NCI-H748 treated with DMSO at 0.1 percent for 48 hours (cell line): ENCODE data around the gene HOXB2.

Experiments
- DNase-seq: peaks from one replicate; lab custom pipeline; 2025; lab: John Stamatoyannopoulos, UW

The HOXB2 gene

DNA sequence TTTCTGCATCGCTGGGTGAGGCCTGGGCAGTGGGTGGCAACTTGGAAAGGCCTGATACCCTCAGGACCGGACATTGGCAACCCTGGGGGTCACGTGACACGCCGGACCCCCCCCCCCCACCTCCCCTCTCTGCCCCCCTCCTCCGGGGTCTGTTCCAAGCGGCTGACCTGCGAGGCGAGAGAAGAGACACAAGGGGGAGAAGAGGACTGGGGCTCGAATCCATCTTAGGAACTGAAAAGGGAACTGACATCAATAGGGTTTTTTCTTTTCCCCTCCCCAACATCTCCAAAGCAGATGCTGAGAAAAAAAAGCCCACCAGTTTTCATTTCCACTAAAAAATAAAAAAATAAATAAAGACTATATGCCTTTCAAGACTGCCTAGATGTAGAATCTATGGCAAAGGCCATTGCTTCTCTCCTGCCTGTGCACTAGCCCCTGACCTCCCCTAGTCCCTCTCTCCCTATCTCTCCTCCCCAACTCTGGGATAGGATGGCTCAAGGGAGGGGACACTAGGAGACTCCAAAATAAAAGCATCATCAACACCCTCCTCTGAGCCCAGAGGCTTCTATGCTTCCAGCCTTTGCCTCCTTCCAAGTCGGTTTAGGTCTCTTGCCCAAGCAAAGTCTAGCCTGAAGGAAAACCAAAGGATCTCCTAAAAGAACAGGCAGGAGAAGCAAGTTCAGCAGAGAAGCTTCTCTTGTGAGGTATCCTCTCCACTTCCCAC is 7.7 kb upstream of the HOXB2 start:
- DNase-seq = no peak

DNA sequence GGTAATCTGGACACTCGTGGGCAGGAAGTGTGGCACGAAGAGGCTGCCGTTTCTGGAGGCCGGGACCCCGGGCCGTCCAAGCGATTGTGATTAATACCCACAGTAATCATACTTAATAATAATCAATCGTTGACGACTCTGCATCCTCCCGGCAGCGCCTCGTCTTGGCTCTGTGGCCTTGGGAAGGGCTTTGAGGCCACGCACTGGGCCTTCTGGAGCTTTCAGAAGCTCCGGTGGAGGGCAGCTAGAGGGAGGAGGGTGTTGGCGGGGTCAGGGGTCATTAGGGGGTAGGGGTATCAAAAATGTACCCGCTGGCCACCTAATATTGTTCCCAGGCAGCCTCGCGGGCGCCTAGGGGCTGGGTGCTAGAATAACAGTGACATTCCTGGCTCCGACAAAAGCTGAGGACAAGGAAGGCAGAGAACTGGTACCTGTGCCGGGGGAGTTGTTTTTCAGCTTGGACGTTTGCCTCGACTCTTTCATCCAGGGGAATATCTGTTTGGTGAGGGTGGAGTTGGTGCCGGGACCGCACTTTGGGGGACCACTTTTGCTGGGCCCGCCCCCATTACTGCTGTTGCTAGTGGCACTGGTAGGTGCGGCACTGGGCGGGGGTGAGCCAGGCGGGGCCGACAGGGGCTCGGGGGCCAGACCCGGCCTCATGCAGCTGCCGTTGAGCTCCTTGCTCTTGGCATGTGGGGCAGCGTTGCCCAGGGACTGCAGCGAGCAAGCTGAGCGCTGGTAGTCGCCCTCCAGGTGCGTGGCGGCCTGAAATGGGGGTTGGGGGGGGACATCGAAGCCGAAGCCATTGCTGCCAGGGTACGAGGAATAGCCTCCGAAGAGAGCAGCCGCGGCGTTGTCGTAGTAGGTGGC is 6.9 kb upstream of the HOXB2 start:
- no peak for DNase-seq

DNA sequence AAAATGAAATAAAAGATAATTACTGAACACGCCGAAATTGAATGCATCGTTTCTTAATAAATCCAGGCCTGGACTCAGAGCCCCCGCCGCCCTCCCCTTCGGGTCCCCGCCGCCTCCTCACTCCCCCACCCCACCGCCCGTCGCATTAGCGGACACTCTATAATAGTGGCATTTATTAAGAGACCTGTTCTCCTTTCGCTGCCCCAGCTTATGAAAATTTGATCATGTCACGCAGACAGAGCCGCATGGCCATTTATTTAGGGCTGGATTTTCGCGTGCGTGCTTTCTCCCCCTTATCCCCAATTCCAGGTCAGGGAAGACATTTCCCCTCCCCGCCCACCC is 6.3 kb upstream of the HOXB2 start:
- no peak for DNase-seq

DNA sequence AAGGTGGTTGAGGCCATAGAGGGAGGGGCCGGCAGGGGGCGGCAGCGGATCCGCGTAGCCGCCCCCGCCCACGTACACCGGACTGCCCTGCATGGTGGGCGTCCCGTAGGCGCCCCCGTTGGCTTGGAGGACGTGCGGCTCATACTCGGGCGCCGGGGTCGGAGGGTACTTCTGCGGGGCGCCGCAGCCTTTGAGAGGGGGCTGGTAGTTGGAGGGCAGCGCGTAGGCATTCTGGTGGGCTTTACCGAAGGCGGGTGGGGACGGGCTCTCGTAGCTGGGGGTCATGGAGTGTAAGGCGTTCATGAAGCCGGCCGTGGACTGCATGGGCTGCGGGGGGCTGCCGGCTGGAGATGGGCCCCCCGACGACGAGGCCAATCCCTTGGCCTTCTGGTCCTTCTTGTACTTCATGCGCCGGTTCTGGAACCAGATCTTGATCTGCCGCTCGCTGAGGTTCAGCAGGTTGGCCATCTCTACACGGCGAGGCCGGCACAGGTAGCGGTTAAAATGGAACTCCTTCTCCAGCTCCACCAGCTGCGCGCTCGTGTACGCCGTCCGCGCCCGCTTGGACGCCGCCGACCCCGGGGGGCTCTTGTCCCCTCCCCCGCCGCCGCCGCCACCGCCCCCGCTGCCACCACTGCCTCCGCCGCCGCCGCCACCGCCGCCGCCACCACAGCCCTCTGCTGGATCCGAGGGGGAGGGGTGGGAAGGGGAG is 5.7 kb upstream of the HOXB2 start:
- no peak for DNase-seq

DNA sequence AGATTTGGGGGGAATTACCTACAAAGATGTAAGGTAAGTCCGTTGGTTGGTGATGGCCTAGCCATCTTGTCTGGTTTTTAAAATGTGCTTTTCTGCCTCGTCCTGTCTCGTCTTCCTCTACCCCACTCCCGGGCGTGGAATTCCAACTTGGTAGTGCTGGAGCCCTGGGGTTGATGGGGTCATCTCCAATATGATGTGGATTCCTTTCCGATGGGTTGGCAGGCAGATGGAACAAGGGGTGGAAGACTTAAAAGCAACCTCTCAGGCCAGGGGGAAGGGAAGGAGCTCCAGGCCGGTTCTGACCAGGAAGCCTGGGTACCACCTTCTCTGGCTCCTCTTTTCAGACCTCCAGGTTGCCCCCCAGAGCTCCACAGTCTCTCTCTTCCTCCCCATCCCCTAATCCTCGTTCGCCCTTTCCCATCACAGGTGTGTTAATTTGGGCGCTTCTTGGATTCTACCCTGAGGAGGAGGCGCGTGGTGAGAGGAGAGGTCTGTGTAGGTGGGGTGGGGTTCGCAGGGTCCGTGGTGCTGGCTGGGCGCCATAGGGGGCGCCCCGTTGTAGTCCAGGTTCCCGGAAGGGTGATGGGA is 5.1 kb upstream of the HOXB2 start:
- no peak for DNase-seq

DNA sequence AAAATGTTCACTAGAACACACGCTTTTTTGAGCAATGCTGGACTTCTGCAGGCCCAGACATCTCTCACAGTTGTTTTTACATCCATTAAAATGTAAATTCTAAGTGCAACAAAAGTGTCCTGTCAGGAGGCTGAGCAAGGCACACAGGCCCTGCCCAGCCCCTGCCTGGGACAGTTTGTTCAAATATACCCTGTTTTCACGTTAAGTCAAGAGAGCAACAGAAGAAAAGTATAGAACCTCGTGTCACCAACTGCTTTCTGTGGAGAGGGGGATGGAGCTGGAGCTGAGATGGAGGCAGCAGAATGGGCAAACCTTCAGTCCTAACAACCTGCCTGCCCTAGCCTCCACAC is 4.3 kb upstream of the HOXB2 start:
- no peak for DNase-seq

DNA sequence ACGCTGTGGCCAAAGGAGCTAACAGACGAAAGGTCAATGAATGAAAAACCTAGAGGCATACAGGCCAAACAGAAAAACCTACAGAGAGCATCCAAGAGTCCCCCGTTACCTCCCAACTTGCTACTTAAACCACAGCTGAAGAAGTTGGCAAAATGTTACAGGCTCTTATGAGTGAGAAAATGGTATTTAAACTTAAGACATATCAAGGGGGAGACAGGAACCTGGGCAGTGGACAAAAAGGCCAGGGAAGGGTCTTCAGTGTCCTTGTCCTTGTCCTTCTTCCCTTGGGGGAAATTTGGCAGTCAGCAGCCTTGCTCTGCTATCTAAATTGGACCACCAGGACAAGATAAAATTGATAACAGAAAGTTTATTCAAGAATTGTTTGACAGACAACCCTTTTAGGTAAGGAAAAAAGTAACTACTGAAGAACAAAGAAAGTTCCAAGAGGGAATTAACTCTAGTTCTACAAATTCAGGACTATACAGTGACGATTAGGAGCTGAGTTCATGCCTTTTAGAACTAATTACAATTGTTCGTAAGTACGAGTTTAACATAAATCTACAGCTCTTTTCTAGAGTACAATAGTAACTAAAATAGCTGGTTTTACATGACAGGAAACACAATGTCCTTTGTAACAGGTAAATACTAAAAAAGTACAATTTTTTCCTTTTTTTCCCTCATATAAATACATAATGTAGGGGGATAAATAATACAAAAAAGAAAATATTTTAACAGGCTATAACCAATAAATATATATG is 3.8 kb upstream of the HOXB2 start:
- no peak for DNase-seq

DNA sequence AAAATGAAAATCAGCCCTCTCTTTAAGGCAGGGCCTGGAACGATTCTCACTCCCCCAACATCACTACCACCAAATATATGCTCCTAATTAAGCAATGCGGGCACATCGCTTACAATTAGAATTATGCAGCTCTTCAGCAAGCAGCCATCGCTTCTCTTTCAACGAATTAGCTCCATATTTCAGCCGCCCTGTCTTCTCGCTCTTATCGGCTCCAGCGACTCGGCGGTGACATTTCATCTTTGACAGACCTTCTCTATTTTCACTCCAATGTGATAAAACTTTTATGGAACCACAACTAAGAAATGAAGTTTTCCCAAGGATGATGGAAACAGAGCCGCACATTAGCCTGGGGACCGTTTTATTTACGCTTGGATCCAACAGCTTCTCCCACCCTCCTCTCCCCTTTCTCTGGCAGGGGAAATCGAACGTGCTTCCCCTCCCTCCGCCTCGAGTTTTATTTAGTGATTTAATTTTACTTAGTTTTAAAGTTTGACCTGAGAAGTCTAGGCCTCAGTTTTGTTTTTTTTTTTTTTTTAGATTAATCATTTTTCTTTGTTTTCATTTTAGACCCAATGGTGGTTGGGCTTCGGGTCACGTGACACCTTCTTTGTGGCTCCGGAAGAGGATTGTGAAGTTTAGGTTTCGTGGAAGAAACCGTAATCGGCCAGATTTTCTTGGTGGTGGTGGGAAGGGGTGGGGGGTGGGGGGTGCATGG is 3.1 kb upstream of the HOXB2 start:
- no peak for DNase-seq

DNA sequence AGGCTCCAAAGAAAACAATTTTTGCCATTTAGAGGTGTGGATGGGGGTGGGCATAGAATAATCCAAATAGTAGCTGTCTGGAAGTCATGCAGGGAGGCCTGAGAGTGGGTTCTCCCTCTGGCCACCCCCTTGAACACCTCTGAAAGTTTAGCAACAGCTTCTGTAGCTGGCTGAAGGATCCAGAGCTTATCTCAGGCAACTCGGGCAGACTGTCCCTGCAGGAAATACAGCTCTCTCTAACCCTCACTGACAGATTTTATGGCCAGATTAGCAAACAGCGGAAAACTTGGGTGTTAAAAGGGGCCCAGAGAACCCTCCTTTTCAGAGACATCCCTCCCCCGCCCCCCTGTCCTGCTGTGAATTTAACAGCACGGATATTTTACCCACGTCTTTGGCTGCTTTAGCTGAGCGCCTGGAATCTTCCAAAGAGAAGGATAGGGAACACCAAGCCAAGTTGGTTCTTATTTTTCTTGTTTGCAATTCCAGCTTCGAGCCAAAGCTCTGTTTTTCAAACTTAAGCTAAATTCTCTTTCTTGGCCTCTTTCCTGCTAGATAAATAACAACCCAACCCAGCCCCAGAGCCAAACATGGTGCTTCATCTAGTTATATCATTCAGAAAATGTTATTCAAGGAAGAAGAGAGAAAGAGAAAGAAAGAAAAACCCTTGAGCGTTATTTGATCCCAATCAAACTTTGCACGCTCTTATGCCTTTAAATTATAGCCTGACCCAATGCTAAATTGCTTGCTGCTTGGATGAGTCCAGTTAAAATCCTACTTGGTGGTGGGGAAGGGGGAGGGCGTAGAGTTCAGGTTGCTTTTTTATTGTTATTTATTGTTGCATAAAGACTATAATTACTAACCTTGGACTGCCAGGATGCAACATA is 2.3 kb upstream of the HOXB2 start:
- no peak for DNase-seq

DNA sequence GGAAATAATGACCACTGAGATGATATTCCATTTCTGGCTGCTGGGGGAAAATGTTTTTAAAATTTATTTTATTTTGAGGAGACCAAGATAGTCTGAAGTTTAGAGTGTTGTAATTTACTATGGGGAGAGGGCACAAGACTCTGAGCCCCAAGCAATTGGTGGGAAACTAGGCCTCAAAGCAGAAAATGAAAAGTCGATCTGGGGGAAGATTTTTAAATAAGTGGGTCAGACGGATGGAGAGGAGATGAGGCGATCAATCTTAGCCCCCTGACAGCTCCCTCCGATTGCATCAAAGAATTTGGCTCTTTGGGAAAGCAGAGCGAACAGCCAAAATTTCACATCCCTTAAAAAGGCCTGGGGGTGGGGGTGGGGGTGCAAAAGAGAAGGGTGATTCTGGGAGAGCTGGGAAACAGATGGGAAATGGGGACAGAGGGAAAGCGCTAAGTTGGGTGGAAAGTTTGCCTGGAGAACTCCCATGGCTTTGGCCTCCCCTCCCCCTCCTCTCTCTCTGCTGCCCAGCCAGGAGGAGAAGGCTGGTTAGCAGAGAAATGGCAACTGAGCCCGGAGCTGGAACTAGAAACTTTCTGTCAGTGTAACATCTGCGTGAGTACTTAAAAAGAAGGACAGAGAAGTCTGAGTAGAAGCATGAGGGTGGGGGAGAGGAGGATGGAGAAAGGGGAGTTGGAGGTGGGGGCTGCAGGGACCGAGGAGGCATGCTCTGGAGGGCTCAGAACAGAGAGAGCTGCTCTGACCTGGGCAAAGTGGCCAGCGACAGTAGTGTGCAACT is 1.4 kb upstream of the HOXB2 start:
- no peak for DNase-seq

DNA sequence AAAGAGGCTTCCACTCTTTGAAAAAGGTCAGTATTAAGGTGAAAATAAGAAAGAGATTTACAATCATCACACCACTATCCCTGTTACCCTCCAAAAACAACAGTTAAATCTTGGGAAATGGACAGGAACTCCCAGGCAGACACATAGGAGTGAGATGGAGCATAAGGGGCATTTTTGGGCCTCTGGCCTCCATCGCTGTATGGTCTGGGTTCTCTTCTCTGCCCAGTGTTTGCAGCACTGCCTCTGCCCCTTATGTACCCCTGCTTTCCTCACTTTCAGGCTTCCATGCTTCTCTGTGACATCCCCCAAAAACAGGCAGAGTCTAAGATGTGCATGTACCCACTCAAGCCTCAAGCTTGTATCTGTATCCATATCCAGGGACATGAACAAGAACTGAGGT is 630 bp upstream of the HOXB2 start:
- no peak for DNase-seq

DNA sequence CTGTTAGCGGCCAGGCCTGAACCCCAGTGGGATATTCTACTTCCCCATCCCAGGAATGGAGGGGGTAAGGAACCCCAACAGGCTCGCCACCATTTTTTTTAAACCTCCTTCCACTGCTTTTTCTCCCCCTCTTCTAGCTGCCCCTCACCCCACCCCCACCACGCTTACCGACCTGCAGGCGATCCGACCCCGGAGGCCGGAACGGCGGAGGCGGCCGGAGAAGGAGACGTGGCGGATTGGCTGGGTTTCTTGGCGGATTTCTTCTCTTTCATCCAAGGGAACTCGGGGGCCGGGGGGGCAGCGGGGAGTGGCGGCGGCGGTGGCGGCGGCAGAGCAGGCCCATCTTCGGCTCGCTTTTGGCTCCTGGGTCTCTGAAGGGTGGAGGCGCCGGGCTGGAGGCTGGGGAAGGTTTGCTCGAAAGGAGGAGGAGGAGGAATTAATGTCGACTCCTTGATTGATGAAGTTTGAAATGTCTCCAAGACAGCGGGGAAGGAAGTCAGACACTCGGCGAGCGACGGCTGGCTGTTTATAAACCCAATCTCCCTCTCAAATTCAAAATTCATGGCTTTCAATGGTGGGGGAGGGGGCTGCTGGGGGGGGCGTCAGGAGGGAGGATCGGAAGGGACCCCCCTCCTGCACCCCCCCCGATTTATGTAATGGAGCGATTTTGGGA is 424 bp downstream of the HOXB2 start:
- peak; percentile 55 for DNase-seq

DNA sequence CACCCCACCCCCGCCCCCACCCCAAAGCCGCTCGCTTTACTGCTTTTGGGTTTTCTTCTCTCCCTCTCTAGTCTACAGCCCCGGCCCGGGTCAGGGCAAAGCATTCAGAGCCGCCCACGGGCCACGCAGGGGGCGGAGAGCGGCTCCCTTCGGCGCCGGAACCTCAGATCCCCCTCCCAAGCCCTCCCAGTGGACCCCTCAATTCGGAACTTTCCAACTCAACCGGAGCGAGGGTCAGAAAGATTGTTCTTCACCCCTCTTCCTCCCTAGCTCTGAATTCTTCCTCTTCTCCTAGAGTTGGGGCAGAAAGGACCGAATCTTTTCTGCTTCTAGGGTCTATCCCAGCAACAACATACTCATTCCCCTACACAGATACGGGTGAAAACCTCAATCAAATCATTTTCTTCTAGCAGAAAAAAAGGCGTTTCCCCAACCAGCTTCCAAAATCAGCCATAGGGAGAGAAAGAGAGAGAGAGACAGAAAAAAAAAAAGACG is 1.0 kb downstream of the HOXB2 start:
- peak; percentile 55 for DNase-seq

DNA sequence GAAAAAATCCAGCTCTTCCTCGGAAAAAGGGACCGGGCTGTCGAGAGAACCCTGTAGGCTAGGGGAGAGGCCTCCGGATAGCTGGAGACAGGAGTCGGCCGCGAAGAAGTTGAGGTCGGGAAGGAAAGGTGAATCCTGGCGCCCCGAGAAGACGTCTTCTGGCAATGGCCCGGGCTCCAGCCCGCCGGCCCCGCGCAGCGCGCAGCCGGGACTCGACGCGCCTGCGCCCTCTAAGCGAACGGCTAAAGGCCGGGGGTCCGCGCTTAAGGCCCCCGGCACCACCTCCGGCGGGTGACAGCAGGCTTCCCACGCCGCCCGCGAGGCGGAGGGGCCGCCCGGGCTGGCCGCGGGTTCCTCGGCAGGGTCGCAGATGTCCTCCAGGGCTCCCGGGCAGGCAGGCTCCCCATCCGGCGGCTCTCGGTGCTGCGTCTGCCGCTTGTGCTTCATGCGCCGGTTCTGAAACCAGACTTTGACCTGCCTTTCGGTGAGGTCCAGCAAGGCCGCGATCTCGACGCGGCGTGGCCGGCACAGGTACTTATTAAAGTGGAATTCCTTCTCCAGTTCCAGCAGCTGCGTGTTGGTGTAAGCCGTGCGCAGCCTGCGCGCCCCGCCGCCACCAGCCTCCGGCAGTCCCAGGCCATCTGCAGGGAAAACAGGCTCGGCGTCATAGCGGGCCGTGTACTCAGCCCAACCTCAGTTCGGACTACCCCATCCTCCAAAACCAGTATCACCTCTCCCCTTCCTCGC is 1.6 kb downstream of the HOXB2 start:
- no peak for DNase-seq

DNA sequence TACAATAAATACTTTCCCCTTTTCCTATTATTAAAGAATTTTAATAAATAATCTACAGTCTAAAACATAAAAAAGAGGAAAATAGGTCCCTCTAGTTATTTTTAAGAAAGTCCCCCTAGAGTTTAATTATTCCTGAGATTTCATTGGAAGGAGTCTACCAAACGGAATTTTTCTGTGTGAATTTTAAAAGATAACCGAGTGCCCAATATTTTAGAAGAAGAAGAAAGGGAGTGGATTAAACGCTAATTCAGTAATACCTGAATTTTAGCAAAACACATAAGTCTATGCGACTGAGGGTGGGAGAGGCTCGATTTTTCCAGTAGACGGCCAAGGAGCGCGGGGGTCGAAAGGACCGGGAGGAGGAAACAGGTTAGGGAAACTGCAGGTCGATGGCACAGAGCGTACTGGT is 2.2 kb downstream of the HOXB2 start:
- no peak for DNase-seq

DNA sequence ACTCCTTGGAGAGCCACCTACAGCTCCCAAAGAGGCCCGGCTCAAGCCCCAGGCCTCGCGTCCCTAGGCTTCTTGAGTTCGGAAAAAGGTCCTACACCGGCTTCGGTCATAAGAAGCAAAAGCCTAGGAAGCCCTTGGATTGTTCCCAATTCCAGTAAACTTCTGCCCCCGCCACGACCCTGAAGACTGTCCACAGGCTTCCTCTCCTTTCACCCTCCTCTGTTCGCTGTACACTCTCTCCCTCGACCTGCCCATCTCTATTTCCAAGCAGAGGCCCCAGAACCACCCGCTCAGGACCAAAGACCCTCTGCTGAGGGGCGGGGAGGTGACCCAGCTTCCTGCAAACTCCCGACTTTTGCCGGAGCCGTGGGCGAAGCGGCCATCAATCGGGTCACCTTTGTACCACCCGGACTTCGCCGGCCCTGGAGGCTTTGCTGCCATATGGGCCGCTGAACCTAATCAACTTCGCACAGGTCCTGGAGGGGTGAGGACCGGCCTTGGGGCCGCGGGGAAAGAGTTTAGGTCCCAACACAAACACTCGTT is 2.7 kb downstream of the HOXB2 start:
- peak; percentile 49 for DNase-seq

DNA sequence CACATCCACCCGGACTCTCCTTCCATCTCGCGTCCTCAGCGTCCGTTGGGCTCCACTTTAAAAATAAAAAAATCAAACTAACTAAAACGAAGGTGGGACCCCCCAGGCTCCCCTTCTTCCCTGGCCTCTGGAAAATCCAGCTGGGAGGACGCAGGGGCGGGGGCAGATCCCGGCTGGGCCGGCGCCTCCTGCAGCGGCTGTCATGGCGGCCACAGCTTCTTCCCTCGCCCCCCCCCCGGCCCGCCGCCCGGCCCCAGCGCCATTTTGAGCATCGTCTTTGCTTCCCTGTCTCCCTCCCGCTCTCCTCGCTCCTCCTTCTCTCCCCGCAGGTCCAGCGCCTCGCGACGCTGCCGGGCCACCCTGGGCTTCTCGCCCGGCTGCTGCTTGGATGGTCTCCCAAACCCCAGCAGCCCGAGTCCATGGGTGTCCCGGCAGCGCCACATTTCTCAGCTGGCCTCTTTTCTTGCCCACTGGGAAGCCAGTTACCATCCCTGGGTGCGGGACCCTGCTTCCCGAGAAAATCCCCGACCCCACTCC is 3.3 kb downstream of the HOXB2 start:
- peak; percentile 40 for DNase-seq
